GM23248 (cell line): ENCODE measurements around the gene PLPP6.

Experiments
- EZH2 ChIP-seq: fragments of 200-600 bp; sonication (generic); IDR thresholded peaks from 2 replicates; pipeline ENCODE4 v1.6.1; 2018; ENCODE audit warnings: antibody characterized with exemption, mild to moderate bottlenecking; ENCODE audit not compliant: insufficient read depth, poor library complexity, severe bottlenecking
- EZH2phosphoT487 ChIP-seq: fragments of 200-600 bp; sonication (generic); IDR thresholded peaks from 2 replicates; pipeline ENCODE4 v1.6.1; 2018; ENCODE audit warnings: antibody characterized with exemption, moderate library complexity, mild to moderate bottlenecking, low read depth; ENCODE audit not compliant: insufficient read depth

- no peak for TF ChIP-seq EZH2phosphoT487
- no peak for TF ChIP-seq EZH2
Measured at GRCh38 chr9:4714266-4715016, 52.3 kb downstream of the PLPP6 start.
